GM12878 (cell line): ENCODE data around the gene RALGDS. TPM values are rescaled to one million over a fixed set of nuclear protein-coding genes. Genes with fewer than 3 reads are reported as not detected.
A peak's percentile ranks its signal among the peaks of the same experiment; 100 is the strongest.

ENCODE experiments used
- ATF7 ChIP-seq: fragments of 450-650 bp; IDR thresholded peaks from 2 replicates; pipeline ENCODE4 v1.6.1; 2016; ENCODE audit warnings: low read depth, mild to moderate bottlenecking
- BRCA1 ChIP-seq: IDR thresholded peaks from 2 replicates; pipeline ENCODE4 v1.6.1; 2011; ENCODE audit warnings: low read depth, low read length, improper control_type of control experiment
- CBX3 ChIP-seq: fragments of 200-600 bp; sonication (generic); IDR thresholded peaks from 2 replicates; pipeline ENCODE4 v1.6.1; 2016; ENCODE audit warnings: low read depth, borderline replicate concordance
- CTCF ChIP-seq, 3 experiments: IDR thresholded peaks in 2 of 3; conservative IDR thresholded peaks in 1 of 3; 2 replicates each; pipeline ENCODE4 v1.5.1; 2011; ENCODE audit warnings: low read depth in 3 of 3, low read length in 3 of 3, mild to moderate bottlenecking in 3 of 3, control low read depth in 2 of 3, moderate library complexity in 2 of 3, inconsistent platforms in 1 of 3, mixed read lengths in 1 of 3; ENCODE audit not compliant: control insufficient read depth in 2 of 3, insufficient read depth in 1 of 3; ENCODE audit errors: extremely low read depth in 1 of 3
- EGR1 ChIP-seq, 2 experiments: IDR thresholded peaks; 1 replicate in 1 of 2; 2 replicates in 1 of 2; pipeline ENCODE4 v1.6.1; 2011 to 2012; ENCODE audit warnings: low read depth in 2 of 2, low read length in 2 of 2, borderline replicate concordance in 1 of 2, mild to moderate bottlenecking in 1 of 2, moderate library complexity in 1 of 2
- HDAC2 ChIP-seq: fragments of 200-600 bp; sonication (generic); IDR thresholded peaks from 2 replicates; pipeline ENCODE4 v1.6.1; 2017
- IKZF1 ChIP-seq: fragments of 450-650 bp; conservative IDR thresholded peaks from 2 replicates; pipeline ENCODE4 v1.6.1; 2017; ENCODE audit warnings: antibody characterized with exemption, mild to moderate bottlenecking
- IKZF2 ChIP-seq, 2 experiments: fragments of 450-650 bp; IDR thresholded peaks; 2 replicates each; pipeline ENCODE4 v1.6.1; 2017; ENCODE audit warnings: mild to moderate bottlenecking in 2 of 2, moderate library complexity in 2 of 2
- KAT2A ChIP-seq: conservative IDR thresholded peaks from 2 replicates; pipeline ENCODE4 v1.6.1; 2011; ENCODE audit warnings: low read depth, low read length; ENCODE audit not compliant: control insufficient read depth
- LARP7 ChIP-seq: fragments of 450-650 bp; IDR thresholded peaks from 2 replicates; pipeline ENCODE4 v1.6.1; 2017; ENCODE audit warnings: mild to moderate bottlenecking
- MAX ChIP-seq: IDR thresholded peaks from 2 replicates; pipeline ENCODE4 v1.6.1; 2012; ENCODE audit warnings: low read depth, low read length, improper control_type of control experiment
- MTA3 ChIP-seq: IDR thresholded peaks from 2 replicates; pipeline ENCODE4 v1.6.1; 2012; ENCODE audit warnings: low read length, inconsistent platforms, borderline replicate concordance
- NRF1 ChIP-seq: conservative IDR thresholded peaks from 2 replicates; pipeline ENCODE4 v1.6.1; 2011; ENCODE audit warnings: mild to moderate bottlenecking, low read depth, low read length, improper control_type of control experiment
- PBX3 ChIP-seq: IDR thresholded peaks from 2 replicates; pipeline ENCODE4 v1.6.1; 2011; ENCODE audit warnings: mild to moderate bottlenecking, low read depth, low read length, moderate library complexity; ENCODE audit not compliant: insufficient replicate concordance
- POLR2A ChIP-seq: IDR thresholded peaks from 2 replicates; pipeline ENCODE4 v1.6.1; 2011; ENCODE audit warnings: low read depth, mild to moderate bottlenecking, low read length
- SKIL ChIP-seq: fragments of 450-650 bp; IDR thresholded peaks from 2 replicates; pipeline ENCODE4 v1.6.1; 2017; ENCODE audit warnings: mild to moderate bottlenecking, low read depth, inconsistent platforms; ENCODE audit not compliant: poor library complexity, severe bottlenecking
- SPI1 ChIP-seq: IDR thresholded peaks from 2 replicates; pipeline ENCODE4 v1.6.1; 2011; ENCODE audit warnings: low read depth, mild to moderate bottlenecking, low read length, moderate library complexity, borderline replicate concordance; ENCODE audit not compliant: insufficient read depth
- TCF12 ChIP-seq: IDR thresholded peaks from 2 replicates; pipeline ENCODE4 v1.6.1; 2011; ENCODE audit warnings: low read depth, mild to moderate bottlenecking, low read length
- polyA plus RNA-seq, 11 experiments: library from polyadenylated mRNA; depleted of rRNA in 4 of 11; unstranded in 6 of 11; stranded (reverse) in 5 of 11; fragments of >200 nt; fragmentation: Nextera tagmentation in 4 of 11; fragmentation: Illumina TruSeq in 1 of 11; extraction: Ambion mirVana in 4 of 11; extraction: Trizol in 1 of 11; gene quantifications; 1 replicate in 1 of 11; 2 replicates in 10 of 11; pipeline versions ENCODE4 v1.2.1 to v1.2.3, GENCODE V29; 2011 to 2016; ENCODE audit warnings: inconsistent platforms in 2 of 11, missing spikeins in 2 of 11, low read depth in 1 of 11
- total RNA-seq, 4 experiments: library from RNA; depleted of rRNA in 3 of 4; stranded (reverse); fragments of >200 nt in 3 of 4; fragmentation: Illumina TruSeq in 1 of 4; extraction: Trizol in 1 of 4; gene quantifications; 2 replicates each; pipeline versions ENCODE4 v1.2.1 to v1.2.3, GENCODE V29; 2013 to 2021

Gene RALGDS
- total and polyA plus RNA-seq, 10 of the 15 experiments (the other 5 are each of a cell fraction or from before 2014, with no cell fraction given): 1.3 to 48.6 (median 21.2) TPM

GRCh38 chr9:133148199-133149129 lies 27.4 kb upstream of the RALGDS start (continued):
- TF ChIP-seq SPI1: peak; percentile 40; the same call in 1 of the 2 replicates
- no peak for TF ChIP-seq CTCF (IDR thresholded peaks at IDR 0.05 in 2 of 3, conservative IDR thresholded peaks at IDR 0.05 in 1 of 3; ENCODE audit: control insufficient read depth in 2 of 3, extremely low read depth in 1 of 3, insufficient read depth in 1 of 3, low read depth in 3 of 3, low read length in 3 of 3)
- no peak for TF ChIP-seq MTA3
- TF ChIP-seq TCF12: no peak
- peak; percentile 34; the same call in 1 of the 2 replicates for TF ChIP-seq NRF1
- no peak for TF ChIP-seq CBX3
- no peak for TF ChIP-seq ATF7
- TF ChIP-seq IKZF2 (IDR thresholded peaks at IDR 0.05): 0 out of 4 replicates have a peak, but pooled peaks of 1 of the 2 experiments have one; percentile 13
- no peak for TF ChIP-seq MAX
- peak; percentile 0; the same call in 1 of the 2 replicates for TF ChIP-seq IKZF1
- TF ChIP-seq HDAC2: no peak
- TF ChIP-seq EGR1 (IDR thresholded peaks at IDR 0.05; ENCODE audit: borderline replicate concordance in 1 of 2, low read depth in 2 of 2, low read length in 2 of 2): 0 out of 3 replicates have a peak, but pooled peaks of 1 of the 2 experiments have one; percentile 3
- TF ChIP-seq LARP7: peak; percentile 39
- no peak for TF ChIP-seq SKIL
- TF ChIP-seq BRCA1: no peak
- no peak for TF ChIP-seq KAT2A
- no peak for TF ChIP-seq POLR2A
- TF ChIP-seq PBX3: no peak
- TF ChIP-seq, all 136 proteins: peak for 15
